Astrocyte (in vitro differentiated cells and primary cell): ENCODE results near the gene GPM6B. TPM values are rescaled to one million over a fixed set of nuclear protein-coding genes. Genes with fewer than 3 reads are reported as not detected.

Experiments used
- DNase-seq: peaks from one replicate; pipeline ENCODE4 v3.0.0-alpha.2; 2010; ENCODE audit warnings: low read depth
- FAIRE-seq: peaks from 2 replicates; lab custom pipeline; 2011; peaks lifted over from hg19 to GRCh38; lab: Jason Lieb, UNC
- H2AFZ ChIP-seq: 2 replicates; pipeline ENCODE4 v1.6.0; 2012; ENCODE audit warnings: low read depth, low read length, inconsistent platforms
- H3K27ac ChIP-seq: 2 replicates; pipeline ENCODE4 v1.5.1; 2011; ENCODE audit warnings: low read depth, low read length, inconsistent platforms
- H3K27me3 ChIP-seq: 2 replicates; pipeline ENCODE4 v1.6.0; 2011; ENCODE audit warnings: low read length, inconsistent platforms; ENCODE audit not compliant: insufficient read depth
- H3K36me3 ChIP-seq: 2 replicates; pipeline ENCODE4 v1.5.1; 2011; ENCODE audit warnings: low read length, inconsistent platforms; ENCODE audit not compliant: insufficient read depth
- H3K4me1 ChIP-seq: 2 replicates; pipeline ENCODE4 v1.5.1; 2011; ENCODE audit warnings: low read length, inconsistent platforms; ENCODE audit not compliant: insufficient read depth
- H3K4me2 ChIP-seq: 2 replicates; pipeline ENCODE4 v1.6.0; 2012; ENCODE audit warnings: low read length, inconsistent platforms
- H3K4me3 ChIP-seq: 2 replicates; pipeline ENCODE4 v1.5.1; 2011; ENCODE audit warnings: low read depth, mild to moderate bottlenecking, low read length, inconsistent platforms; ENCODE audit not compliant: insufficient read depth
- H3K79me2 ChIP-seq: 2 replicates; pipeline ENCODE4 v1.6.0; 2012; ENCODE audit warnings: mild to moderate bottlenecking, low read length, inconsistent platforms; ENCODE audit not compliant: insufficient read depth
- H3K9ac ChIP-seq: 2 replicates; pipeline ENCODE4 v1.6.0; 2012; ENCODE audit warnings: mild to moderate bottlenecking, low read length, inconsistent platforms
- H3K9me3 ChIP-seq: 2 replicates; pipeline ENCODE4 v1.5.1; 2012; ENCODE audit warnings: low read depth, mild to moderate bottlenecking, low read length, inconsistent platforms; ENCODE audit not compliant: insufficient read depth
- H4K20me1 ChIP-seq: 2 replicates; pipeline ENCODE4 v1.6.0; 2012; ENCODE audit warnings: low read length, inconsistent platforms; ENCODE audit not compliant: insufficient read depth
- H3K27ac Mint-ChIP-seq: one replicate; pipeline ENCODE4 v1.8.0; 2021; ENCODE audit warnings: mild to moderate bottlenecking, mixed read lengths; ENCODE audit not compliant: unreplicated experiment
- H3K27me3 Mint-ChIP-seq: one replicate; pipeline ENCODE4 v1.8.0; 2021; ENCODE audit warnings: low read depth, mixed read lengths; ENCODE audit not compliant: unreplicated experiment
- H3K36me3 Mint-ChIP-seq: one replicate; pipeline ENCODE4 v1.8.0; 2021; ENCODE audit warnings: low read depth, mixed read lengths; ENCODE audit not compliant: unreplicated experiment
- H3K4me1 Mint-ChIP-seq: one replicate; pipeline ENCODE4 v1.8.0; 2021; ENCODE audit warnings: low read depth, mixed read lengths; ENCODE audit not compliant: unreplicated experiment
- H3K4me3 Mint-ChIP-seq: one replicate; pipeline ENCODE4 v1.8.0; 2021; ENCODE audit warnings: mild to moderate bottlenecking, moderate library complexity, mixed read lengths; ENCODE audit not compliant: unreplicated experiment
- H3K9me3 Mint-ChIP-seq: one replicate; pipeline ENCODE4 v1.8.0; 2021; ENCODE audit warnings: mild to moderate bottlenecking, mixed read lengths; ENCODE audit not compliant: unreplicated experiment
- CTCF ChIP-seq: IDR thresholded peaks from 2 replicates; pipeline ENCODE4 v1.5.1; 2011; ENCODE audit warnings: low read depth, mild to moderate bottlenecking, inconsistent platforms, low read length, moderate library complexity; ENCODE audit not compliant: insufficient read depth
- EZH2 ChIP-seq: IDR thresholded peaks from 2 replicates; pipeline ENCODE4 v1.6.1; 2012; ENCODE audit warnings: mild to moderate bottlenecking, low read length, inconsistent platforms; ENCODE audit not compliant: insufficient read depth
- total RNA-seq: library from RNA; stranded (reverse); gene quantifications from 2 replicates; pipeline ENCODE4 v1.2.1, GENCODE V29; 2021

The GPM6B gene
- total RNA-seq, 1 donor from 2014 or later = 21.5 TPM

- Histone ChIP-seq H3K36me3 (peaks cover 3% of the 10 kb centered on the region), H4K20me1 (no peaks in the 10 kb centered on the region), H3K4me3 (peak within 1 kb of the TSS; percentile 96), H3K27me3 (no peaks in the 10 kb centered on the region), H3K27ac (peak within 1 kb of the TSS; percentile 87), H3K9me3 (no peaks in the 10 kb centered on the region), H3K4me2 (peak within 1 kb of the TSS; percentile 95), H3K4me1 (peaks cover 8% of the 10 kb centered on the region), H3K79me2 (peaks cover 52% of the 10 kb centered on the region), H3K9ac (peak within 1 kb of the TSS; percentile 95), H2AFZ (peak within 1 kb of the TSS; percentile 92)
- no peak for TF ChIP-seq EZH2
- TF ChIP-seq CTCF = no peak
- FAIRE-seq (peak; percentile 100), DNase-seq (peak; percentile 90)
- Mint-ChIP-seq H3K36me3 (peaks cover 6% of the 10 kb centered on the region), H3K4me3 (peak within 1 kb of the TSS; percentile 92), H3K9me3 (no peaks in the 10 kb centered on the region), H3K27ac (peak within 1 kb of the TSS; percentile 95), H3K4me1 (peaks cover 24% of the 10 kb centered on the region), H3K27me3 (no peaks in the 10 kb centered on the region)
These were observed 82.4 kb downstream of the GPM6B start, which contains the start of the genes OFD1 and TRAPPC2 for GRCh38 chrX:13734278-13735172. OFD1 (plus strand) TSS chrX:13734748; CDS start chrX:13735072, 324 bp downstream. TRAPPC2 (minus strand) TSS chrX:13734620; CDS start chrX:13719963, 14,657 bp downstream.

GRCh38 chrX:13733506-13733905 lies 83.4 kb downstream of the GPM6B start:
- H3K36me3 ChIP-seq = peaks cover 3% of the 10 kb centered on the region
- peaks cover 55% of the 10 kb centered on the region for H3K79me2 ChIP-seq
- Mint-ChIP-seq H3K36me3 (peaks cover 9% of the 10 kb centered on the region), H3K9me3 (no peaks in the 10 kb centered on the region), H3K4me1 (peaks cover 24% of the 10 kb centered on the region), H3K27ac (peak overlapping the region; percentile 95), H3K4me3 (peak overlapping the region; percentile 92), H3K27me3 (no peaks in the 10 kb centered on the region)
- H3K4me1 ChIP-seq = peaks cover 8% of the 10 kb centered on the region
- no peaks in the 10 kb centered on the region for H4K20me1 ChIP-seq
- DNase-seq = no peak
- FAIRE-seq = no peak
- TF ChIP-seq EZH2 (no peak), CTCF (no peak)
- peak overlapping the region; percentile 87 for H3K27ac ChIP-seq
- H3K27me3 ChIP-seq = no peaks in the 10 kb centered on the region
- peak overlapping the region; percentile 95 for H3K4me2 ChIP-seq
- peak overlapping the region; percentile 92 for H2AFZ ChIP-seq
- peak overlapping the region; percentile 95 for H3K9ac ChIP-seq
- peak overlapping the region; percentile 96 for H3K4me3 ChIP-seq
- no peaks in the 10 kb centered on the region for H3K9me3 ChIP-seq
